ENCODE measurements around the gene ACADM. TPM values are rescaled to one million over a fixed set of nuclear protein-coding genes. Genes with fewer than 3 reads are reported as not detected.
"Not testable (repeated sequence)": the region's sequence is repeated elsewhere in the genome, so short reads cannot be mapped to it uniquely, and the experiment has no call there.

Gene ACADM
- total RNA-seq, 2 experiments from 2014 or later, result 3.5 to 4.7 TPM

DNA sequence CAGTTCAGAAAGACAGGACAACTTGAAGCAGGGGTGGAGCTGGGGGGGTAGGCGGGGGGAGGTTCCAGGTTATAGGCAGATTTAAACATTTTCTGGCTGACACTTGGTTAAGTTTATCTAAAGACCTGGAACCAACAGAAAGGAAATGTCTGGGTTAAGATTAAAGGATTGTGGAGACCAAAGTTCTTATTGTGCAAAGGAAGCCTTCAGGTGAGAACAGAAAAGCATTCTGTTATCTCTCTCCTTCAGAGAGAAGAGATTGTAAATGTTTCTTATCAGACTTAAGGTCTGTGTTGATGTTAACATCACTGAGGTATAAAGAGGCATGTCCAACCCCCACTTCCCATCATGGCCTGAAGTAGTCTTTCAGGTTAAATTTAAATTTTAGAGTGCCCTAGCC, 3.7 kb upstream of the ACADM start:
- H3K9me3 ChIP-seq (ENCODE audit: control insufficient read depth in 1 of 2, insufficient read depth in 1 of 2, low read length in 2 of 2), result no peaks in the 10 kb centered on the region
- peaks cover 7% of the 10 kb centered on the region for H3K4me1 ChIP-seq (ENCODE audit: insufficient read depth, low read length)
- no peaks in the 10 kb centered on the region for H3K36me3 ChIP-seq (ENCODE audit: insufficient read depth, low read length)
- intact Hi-C loops (cut with DNase I, micrococcal nuclease), result loop anchor here in 1 of 2 experiments (10.0 kb wide), 2 partner anchors 354 to 986 kb away; partner anchors contain the start of genes CRYZ, ST6GALNAC3 and TYW3
- H3K27ac Mint-ChIP-seq, result peak overlapping the region; percentile 24
- TF ChIP-seq, protein P1, sequence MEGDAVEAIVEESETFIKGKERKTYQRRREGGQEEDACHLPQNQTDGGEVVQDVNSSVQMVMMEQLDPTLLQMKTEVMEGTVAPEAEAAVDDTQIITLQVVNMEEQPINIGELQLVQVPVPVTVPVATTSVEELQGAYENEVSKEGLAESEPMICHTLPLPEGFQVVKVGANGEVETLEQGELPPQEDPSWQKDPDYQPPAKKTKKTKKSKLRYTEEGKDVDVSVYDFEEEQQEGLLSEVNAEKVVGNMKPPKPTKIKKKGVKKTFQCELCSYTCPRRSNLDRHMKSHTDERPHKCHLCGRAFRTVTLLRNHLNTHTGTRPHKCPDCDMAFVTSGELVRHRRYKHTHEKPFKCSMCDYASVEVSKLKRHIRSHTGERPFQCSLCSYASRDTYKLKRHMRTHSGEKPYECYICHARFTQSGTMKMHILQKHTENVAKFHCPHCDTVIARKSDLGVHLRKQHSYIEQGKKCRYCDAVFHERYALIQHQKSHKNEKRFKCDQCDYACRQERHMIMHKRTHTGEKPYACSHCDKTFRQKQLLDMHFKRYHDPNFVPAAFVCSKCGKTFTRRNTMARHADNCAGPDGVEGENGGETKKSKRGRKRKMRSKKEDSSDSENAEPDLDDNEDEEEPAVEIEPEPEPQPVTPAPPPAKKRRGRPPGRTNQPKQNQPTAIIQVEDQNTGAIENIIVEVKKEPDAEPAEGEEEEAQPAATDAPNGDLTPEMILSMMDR (IDR thresholded peaks at IDR 0.05), result no peak
- no peaks in the 10 kb centered on the region for H3K9me3 Mint-ChIP-seq
- no peak overlapping the region for H3K27ac ChIP-seq (ENCODE audit: low read depth in 1 of 2, low read length in 2 of 2)
- H3K27me3 ChIP-seq (ENCODE audit: control insufficient read depth in 1 of 2, insufficient read depth in 2 of 2, low read length in 2 of 2), result no peaks in the 10 kb centered on the region
- peaks cover 34% of the 10 kb centered on the region for H3K4me1 Mint-ChIP-seq (ENCODE audit: low read depth)
- H3K27me3 Mint-ChIP-seq, result no peaks in the 10 kb centered on the region
- POLR2A ChIA-PET, result no interaction called here
- DNase-seq, result no peak
- ATAC-seq (ENCODE audit: poor library complexity), result no peak
- peaks cover 6% of the 10 kb centered on the region for H3K36me3 Mint-ChIP-seq (ENCODE audit: low read depth)
- H3K4me3 ChIP-seq (ENCODE audit: low read length), result no peak overlapping the region
- H3K4me3 Mint-ChIP-seq, result peak overlapping the region; percentile 18
- CTCF ChIA-PET, result no interaction called here

DNA sequence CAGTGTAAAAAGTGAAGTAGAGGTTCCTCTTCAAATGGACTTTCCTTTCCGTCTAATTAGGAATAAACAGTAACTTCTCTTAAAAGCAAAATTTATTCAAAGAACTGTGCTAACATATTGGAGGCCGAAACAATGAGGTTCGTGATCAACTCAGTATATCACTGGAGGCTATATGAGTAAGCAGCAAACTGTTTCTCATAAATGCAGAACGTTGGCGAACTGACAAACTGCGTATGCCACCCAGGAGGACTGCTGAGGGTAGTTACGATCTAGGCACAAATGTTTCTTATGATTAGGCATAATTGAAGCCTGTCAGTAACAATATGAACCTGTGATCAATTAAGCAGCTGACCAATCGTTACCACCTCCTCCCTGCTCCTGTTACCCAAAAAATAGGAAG, 2.3 kb upstream of the ACADM start:
- POLR2A ChIA-PET; H3K27ac ChIP-seq (ENCODE audit: low read depth in 1 of 2, low read length in 2 of 2); H3K36me3 ChIP-seq (ENCODE audit: insufficient read depth, low read length); H3K4me3 ChIP-seq (ENCODE audit: low read length); H3K9me3 ChIP-seq (ENCODE audit: control insufficient read depth in 1 of 2, insufficient read depth in 1 of 2, low read length in 2 of 2); DNase-seq; H3K36me3 Mint-ChIP-seq (ENCODE audit: low read depth); H3K9me3 Mint-ChIP-seq; H3K4me3 Mint-ChIP-seq; H3K27ac Mint-ChIP-seq; ATAC-seq (ENCODE audit: poor library complexity); H3K27me3 Mint-ChIP-seq; H3K27me3 ChIP-seq (ENCODE audit: control insufficient read depth in 1 of 2, insufficient read depth in 2 of 2, low read length in 2 of 2); CTCF ChIA-PET: not testable (repeated sequence)
- peaks cover 14% of the 10 kb centered on the region for H3K4me1 ChIP-seq (ENCODE audit: insufficient read depth, low read length)
- H3K4me1 Mint-ChIP-seq (ENCODE audit: low read depth), result peaks cover 48% of the 10 kb centered on the region
- intact Hi-C loops (cut with DNase I, micrococcal nuclease), result loop anchor here in 1 of 2 experiments (10.0 kb wide), 2 partner anchors 353 to 987 kb away; partner anchors contain the start of genes CRYZ, ST6GALNAC3 and TYW3

DNA sequence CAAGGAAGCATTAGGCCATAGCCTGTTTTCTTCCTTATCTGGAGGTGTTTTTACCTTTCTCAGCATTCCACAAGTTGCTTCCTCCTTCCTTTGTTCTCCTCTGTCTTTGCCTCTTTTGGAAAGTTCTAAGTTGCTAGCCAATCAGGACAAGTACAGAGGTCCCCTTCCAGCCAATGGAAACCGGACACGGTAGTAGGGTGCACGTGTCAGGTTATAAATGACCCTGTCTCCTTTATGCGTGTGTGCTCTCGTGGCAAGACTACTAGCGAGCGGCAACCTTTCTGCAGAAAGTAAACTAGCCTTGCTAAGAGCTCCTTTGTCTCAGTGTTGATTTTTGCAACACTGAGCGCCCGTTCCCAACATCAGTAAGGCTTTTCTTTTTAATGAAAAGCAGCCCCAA, 1.5 kb upstream of the ACADM start:
- intact Hi-C loops (cut with DNase I, micrococcal nuclease), result loop anchor here in 1 of 2 experiments (10.0 kb wide), 2 partner anchors 352 to 988 kb away; partner anchors contain the start of genes CRYZ, ST6GALNAC3 and TYW3
- TF ChIP-seq, protein P1 (IDR thresholded peaks at IDR 0.05), result no peak
- POLR2A ChIA-PET, result interaction anchor here (1.1 to 1.5 kb wide), 2 partner anchors 63 to 990 kb away, joined by 3 to 8 read pairs; partner anchors contain the start of gene RABGGTB
- no peaks in the 10 kb centered on the region for H3K27me3 ChIP-seq (ENCODE audit: control insufficient read depth in 1 of 2, insufficient read depth in 2 of 2, low read length in 2 of 2)
- H3K4me3 Mint-ChIP-seq, result peak overlapping the region; percentile 99
- H3K9me3 Mint-ChIP-seq, result no peaks in the 10 kb centered on the region
- no peaks in the 10 kb centered on the region for H3K36me3 ChIP-seq (ENCODE audit: insufficient read depth, low read length)
- ATAC-seq (ENCODE audit: poor library complexity), result no peak
- peaks cover 55% of the 10 kb centered on the region for H3K4me1 Mint-ChIP-seq (ENCODE audit: low read depth)
- CTCF ChIA-PET, result no interaction called here
- no peaks in the 10 kb centered on the region for H3K9me3 ChIP-seq (ENCODE audit: control insufficient read depth in 1 of 2, insufficient read depth in 1 of 2, low read length in 2 of 2)
- H3K27ac ChIP-seq (ENCODE audit: low read depth in 1 of 2, low read length in 2 of 2), result no peak overlapping the region
- H3K36me3 Mint-ChIP-seq (ENCODE audit: low read depth), result peaks cover 6% of the 10 kb centered on the region
- H3K27ac Mint-ChIP-seq, result peak overlapping the region; percentile 94
- no peaks in the 10 kb centered on the region for H3K27me3 Mint-ChIP-seq
- no peak for DNase-seq
- H3K4me1 ChIP-seq (ENCODE audit: insufficient read depth, low read length), result peaks cover 14% of the 10 kb centered on the region
- H3K4me3 ChIP-seq (ENCODE audit: low read length), result no peak overlapping the region

Data from CD4-positive, alpha-beta T cell (primary cell).